Activated CD4-positive, alpha-beta memory T cell treated with anti-CD3 and anti-CD28 coated beads for 36 hours (primary cell): Measurements from ENCODE around the gene HKDC1. TPM values are rescaled to one million over a fixed set of nuclear protein-coding genes. Genes with fewer than 3 reads are reported as not detected.

Experiments
- CTCF ChIA-PET: fragments of 350-600 bp; sonication (Branson Sonifier 250); formaldehyde crosslinking; loops from one replicate; lab custom pipeline; 2021; ENCODE audit warnings: antibody characterized with exemption, inconsistent platforms; lab: Charles Lee
- POLR2A ChIA-PET: fragments of 350-600 bp; sonication (Branson Sonifier 250); formaldehyde crosslinking; loops from one replicate; lab custom pipeline; 2021; ENCODE audit warnings: antibody characterized with exemption; lab: Charles Lee
- DNase-seq: peaks from one replicate; pipeline ENCODE4 v3.0.0-alpha.2; 2020
- H3K27ac Mint-ChIP-seq: one replicate; pipeline ENCODE4 v1.8.0; 2021; ENCODE audit warnings: mixed read lengths
- H3K27me3 Mint-ChIP-seq: one replicate; pipeline ENCODE4 v1.8.0; 2021; ENCODE audit warnings: mixed read lengths
- H3K36me3 Mint-ChIP-seq: one replicate; pipeline ENCODE4 v1.8.0; 2021; ENCODE audit warnings: mixed read lengths
- H3K4me1 Mint-ChIP-seq: one replicate; pipeline ENCODE4 v1.8.0; 2021; ENCODE audit warnings: low read depth, mixed read lengths
- H3K4me3 Mint-ChIP-seq: one replicate; pipeline ENCODE4 v1.8.0; 2021; ENCODE audit warnings: mild to moderate bottlenecking, mixed read lengths
- H3K9me3 Mint-ChIP-seq: one replicate; pipeline ENCODE4 v1.8.0; 2021; ENCODE audit warnings: mixed read lengths
- intact Hi-C: fragments of 100-400 bp; cut with micrococcal nuclease; formaldehyde crosslinking; loops from one replicate; pipeline ENCODE4 v1.15.1; 2023
- total RNA-seq, 2 experiments: library from RNA; stranded (reverse); gene quantifications; one replicate each; pipeline ENCODE4 v1.2.3, GENCODE V29; 2021

HKDC1 gene
- total RNA-seq, 2 experiments from 2014 or later, result 0.67 to 1.1 TPM

DNA sequence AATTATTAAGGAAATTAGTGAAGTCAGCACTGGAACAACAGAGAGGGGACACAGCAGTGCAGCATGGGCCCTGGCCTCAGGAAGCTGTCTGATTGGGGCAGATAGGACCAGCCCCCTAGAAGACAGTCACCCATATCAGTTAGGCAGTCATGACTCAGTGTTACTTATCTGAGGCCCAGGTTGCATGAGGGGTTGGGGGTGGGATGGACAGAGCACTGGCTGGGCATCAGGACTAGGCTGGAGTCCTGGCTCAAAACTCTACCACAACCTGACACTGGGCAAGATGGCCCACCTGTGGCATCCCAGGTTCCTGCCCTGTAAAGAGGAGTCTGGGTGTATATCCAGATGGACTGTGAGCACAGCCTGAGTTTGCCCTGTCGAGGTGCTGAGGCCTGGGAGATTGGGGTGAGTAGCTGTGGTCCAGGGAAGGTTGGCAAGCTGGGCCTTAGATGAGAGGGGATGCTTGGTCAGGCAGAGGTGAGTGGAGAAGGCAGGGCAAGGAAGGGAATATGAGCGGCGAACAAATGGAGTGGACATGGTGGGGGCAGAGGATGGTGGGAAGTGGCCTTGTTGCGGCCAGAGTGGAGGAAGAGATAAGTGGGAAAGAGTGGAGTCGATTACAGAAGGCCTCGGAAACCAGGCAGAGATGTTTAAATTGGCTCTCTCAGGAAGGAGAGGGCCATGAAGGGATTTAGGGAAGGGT, 95.6 kb downstream of the HKDC1 start:
- CTCF ChIA-PET, result interaction anchor here (1.7 kb wide), 1 partner anchor 77 kb away, joined by 4 read pairs; no protein-coding TSS in a partner anchor

DNA sequence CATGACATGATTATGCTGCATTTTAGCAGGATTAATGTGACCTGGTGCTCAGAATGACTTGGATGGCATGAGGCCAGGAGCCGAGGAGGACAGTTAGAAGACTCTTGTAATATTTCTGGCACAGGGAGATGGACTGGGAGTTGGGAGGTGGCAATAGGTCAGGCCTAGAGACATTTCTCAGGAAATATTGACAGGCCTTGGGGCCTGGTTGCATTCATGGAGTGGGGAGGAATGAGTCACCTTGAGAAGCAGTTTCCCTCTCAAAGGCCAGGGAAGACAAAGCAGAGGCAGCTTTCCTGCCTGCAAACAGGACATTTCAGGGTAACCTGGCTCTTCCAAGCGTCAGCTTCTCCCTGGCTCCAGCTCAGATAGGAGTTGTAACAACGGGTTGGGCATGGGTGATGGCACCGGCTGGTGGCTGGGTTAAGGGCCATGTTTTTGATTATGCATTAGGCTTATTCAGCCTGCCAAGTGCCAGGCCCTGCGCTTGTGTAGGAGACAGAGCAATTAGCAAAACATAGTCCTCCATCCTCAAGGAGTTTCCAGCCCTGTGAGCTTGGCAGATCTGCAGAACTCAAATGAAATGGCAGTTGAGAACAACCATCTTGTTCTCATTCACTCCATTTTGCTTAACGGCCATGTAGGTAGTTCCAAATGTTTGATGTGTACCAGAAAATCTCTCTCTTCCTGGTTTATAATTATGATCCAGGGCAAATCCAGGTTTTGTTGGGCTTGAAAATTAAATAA, 96.4 kb downstream of the HKDC1 start:
- ChIA-PET CTCF (interaction anchor here (1.7 to 3.0 kb wide), 2 partner anchors 77 to 91 kb away, joined by 4 to 14 read pairs; no protein-coding TSS in a partner anchor), POLR2A (interaction anchor here (0.6 to 1.4 kb wide), 6 partner anchors 11 to 137 kb away, joined by 3 to 4 read pairs (median 4); partner anchors contain the start of gene SUPV3L1)
- peaks cover 38% of the 10 kb centered on the region for H3K4me1 Mint-ChIP-seq

More for the DNA sequence above, 95.6 kb downstream of the HKDC1 start:
- no peaks in the 10 kb centered on the region for H3K9me3 Mint-ChIP-seq
- H3K36me3 Mint-ChIP-seq, result peaks cover 14% of the 10 kb centered on the region
- intact Hi-C loops, result loop anchor here (5.0 kb wide), 2 partner anchors 77 to 93 kb away; partner anchors contain the start of gene HKDC1
- peaks cover 31% of the 10 kb centered on the region for H3K4me1 Mint-ChIP-seq
- H3K27me3 Mint-ChIP-seq, result no peaks in the 10 kb centered on the region
- POLR2A ChIA-PET, result no interaction called here
- no peak overlapping the region for H3K4me3 Mint-ChIP-seq
- H3K27ac Mint-ChIP-seq, result peak overlapping the region; percentile 21
- peak; percentile 22 for DNase-seq

More for the DNA sequence above, 96.4 kb downstream of the HKDC1 start:
- H3K9me3 Mint-ChIP-seq, result no peaks in the 10 kb centered on the region
- DNase-seq, result no peak
- intact Hi-C loops, result loop anchor here (1.0 to 5.0 kb wide), 3 partner anchors 54 to 94 kb away; partner anchors contain the start of gene HKDC1
- H3K4me3 Mint-ChIP-seq, result no peak overlapping the region
- peaks cover 17% of the 10 kb centered on the region for H3K36me3 Mint-ChIP-seq
- H3K27ac Mint-ChIP-seq, result peak overlapping the region; percentile 21
- no peaks in the 10 kb centered on the region for H3K27me3 Mint-ChIP-seq

Other genes with a start within 250 kb of the HKDC1 start
- gene KIFBP, start 231.5 kb upstream of the HKDC1 start, total RNA-seq, result 10 to 100 TPM; 23.0 to 25.2 TPM
- 100 to 1,000 TPM; 949 to 966 TPM for gene SRGN, start 132.2 kb upstream of the HKDC1 start, total RNA-seq
- gene VPS26A, start 96.2 kb upstream of the HKDC1 start, total RNA-seq, result 10 to 100 TPM; 44.6 to 51.4 TPM
- gene SUPV3L1, start 40.1 kb upstream of the HKDC1 start, total RNA-seq, result 10 to 100 TPM; 45.0 to 47.6 TPM
- gene HK1, start 58.2 kb downstream of the HKDC1 start, total RNA-seq, result 100 to 1,000 TPM; 213 to 220 TPM
- gene TACR2, start 196.6 kb downstream of the HKDC1 start, total RNA-seq, result not detected
- 1 to 10 TPM; 2.5 to 3.1 TPM for gene TSPAN15, start 231.1 kb downstream of the HKDC1 start, total RNA-seq